ENCODE results near the gene HSDL1. TPM values are rescaled to one million over a fixed set of nuclear protein-coding genes. Genes with fewer than 3 reads are reported as not detected.

The HSDL1 gene
- total and polyA plus RNA-seq, 2 of the 8 experiments (the other 6 are each of a cell fraction or from before 2014, with no cell fraction given): 25.0 to 55.7 TPM

- TF ChIP-seq CTBP2 (IDR thresholded peaks at IDR 0.05; ENCODE audit: borderline replicate concordance, insufficient read depth, insufficient read length, low read length) (no peak), ASH2L (IDR thresholded peaks at IDR 0.05; ENCODE audit: low read length) (no peak), EZH2 (IDR thresholded peaks at IDR 0.05; ENCODE audit: low read depth, low read length, severe bottlenecking) (no peak), GABPA (IDR thresholded peaks at IDR 0.05; ENCODE audit: borderline replicate concordance, insufficient read depth, low read length) (no peak)
Measured at GRCh38 chr16:84184775-84185174, 39.8 kb upstream of the HSDL1 start (continued).
